ENCODE results near the gene SLC44A5.

The SLC44A5 gene

GRCh38 chr1:75174031-75174760, 436.7 kb downstream of the SLC44A5 start:
- TF ChIP-seq ZNF274 (IDR thresholded peaks at IDR 0.05; ENCODE audit: low read depth, low read length), result no peak
- H3K4me3 ChIP-seq (ENCODE audit: low read length), result no peak overlapping the region

GRCh38 chr1:75172556-75172955, 438.4 kb downstream of the SLC44A5 start:
- no peak for TF ChIP-seq ZNF274 (IDR thresholded peaks at IDR 0.05; ENCODE audit: low read depth, low read length)
- H3K4me3 ChIP-seq (ENCODE audit: low read length), result no peak overlapping the region

GRCh38 chr1:75171876-75172275, 439.0 kb downstream of the SLC44A5 start:
- no peak for TF ChIP-seq ZNF274 (IDR thresholded peaks at IDR 0.05; ENCODE audit: low read depth, low read length)

GRCh38 chr1:75170981-75171380, 439.9 kb downstream of the SLC44A5 start:
- H3K4me3 ChIP-seq (ENCODE audit: low read length), result no peak overlapping the region
- no peak for TF ChIP-seq ZNF274 (IDR thresholded peaks at IDR 0.05; ENCODE audit: low read depth, low read length)

More at GRCh38 chr1:75171876-75172275, 439.0 kb downstream of the SLC44A5 start:
- no peak overlapping the region for H3K4me3 ChIP-seq (ENCODE audit: low read length)

- TF ChIP-seq ZNF274 (IDR thresholded peaks at IDR 0.05; ENCODE audit: low read depth, low read length), result no peak
- H3K4me3 ChIP-seq (ENCODE audit: low read length), result no peak overlapping the region
Observed at GRCh38 chr1:75170011-75170410, 440.9 kb downstream of the SLC44A5 start.

GRCh38 chr1:75166821-75167220, 444.1 kb downstream of the SLC44A5 start:
- TF ChIP-seq ZNF274 (IDR thresholded peaks at IDR 0.05; ENCODE audit: low read depth, low read length), result no peak
- no peak overlapping the region for H3K4me3 ChIP-seq (ENCODE audit: low read length)

GRCh38 chr1:75165264-75165663, 445.6 kb downstream of the SLC44A5 start:
- no peak for TF ChIP-seq ZNF274 (IDR thresholded peaks at IDR 0.05; ENCODE audit: low read depth, low read length)
- H3K4me3 ChIP-seq (ENCODE audit: low read length), result no peak overlapping the region

- TF ChIP-seq ZNF274 (IDR thresholded peaks at IDR 0.05; ENCODE audit: low read depth, low read length), result no peak
- no peak overlapping the region for H3K4me3 ChIP-seq (ENCODE audit: low read length)
Observed at GRCh38 chr1:75159154-75159553, 451.8 kb downstream of the SLC44A5 start.

Data from GM08714 (cell line).